HG03571 (cell line): ENCODE data around the gene LDHD.
"Not testable (repeated sequence)": the region's sequence is repeated elsewhere in the genome, so short reads cannot be mapped to it uniquely, and the experiment has no call there.

Experiments
- ATAC-seq: cut with Tn5 transposase; IDR thresholded peaks from one replicate; pipeline ENCODE4 v1.9.1; 2021; ENCODE audit not compliant: unreplicated experiment

Gene LDHD

GRCh38 chr16:75116081-75116910, at the start of gene LDHD:
LDHD (minus strand) TSS chr16:75116780; CDS start chr16:75116720, 60 bp downstream.
- ATAC-seq, result no peak

DNA sequence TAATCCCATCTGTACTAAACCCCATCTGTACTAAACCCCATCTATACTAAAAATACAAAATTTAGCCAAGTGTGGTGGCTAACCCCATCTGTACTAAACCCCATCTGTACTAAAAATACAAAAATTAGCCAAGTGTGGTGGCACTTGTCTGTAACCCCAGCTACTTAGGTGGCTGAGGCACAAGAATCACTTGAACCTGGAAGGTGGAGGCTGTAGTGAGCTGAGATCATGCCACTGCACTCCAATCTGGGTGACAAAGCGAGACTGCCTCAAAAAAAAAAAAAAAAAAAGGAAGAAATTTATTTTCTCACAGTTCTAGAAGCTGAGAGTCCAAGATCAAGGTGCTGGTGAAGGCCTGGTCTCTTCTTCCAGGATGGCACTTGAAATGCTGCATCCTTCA, 43.8 kb upstream of the LDHD start:
- ATAC-seq, result no peak

DNA sequence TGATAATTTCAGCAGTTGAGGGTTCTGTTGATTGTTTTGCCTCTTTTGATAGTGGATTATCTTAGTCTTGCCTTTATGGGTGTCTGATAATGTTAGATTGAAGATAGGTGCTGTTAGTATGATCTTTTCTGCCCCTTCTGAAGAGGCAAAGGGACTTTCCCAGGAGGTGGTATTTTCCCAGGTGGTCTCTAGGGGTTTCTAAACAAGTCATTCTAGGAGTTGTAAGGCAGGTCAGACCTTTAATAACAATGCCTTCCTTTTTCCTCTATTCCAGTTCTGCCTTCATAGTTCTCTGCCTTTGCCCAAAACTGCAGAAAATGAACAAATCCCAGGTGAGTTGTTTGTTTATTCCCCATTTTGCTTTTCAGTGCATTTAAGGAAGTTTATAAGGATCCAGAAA, 36.1 kb upstream of the LDHD start:
- no peak for ATAC-seq

DNA sequence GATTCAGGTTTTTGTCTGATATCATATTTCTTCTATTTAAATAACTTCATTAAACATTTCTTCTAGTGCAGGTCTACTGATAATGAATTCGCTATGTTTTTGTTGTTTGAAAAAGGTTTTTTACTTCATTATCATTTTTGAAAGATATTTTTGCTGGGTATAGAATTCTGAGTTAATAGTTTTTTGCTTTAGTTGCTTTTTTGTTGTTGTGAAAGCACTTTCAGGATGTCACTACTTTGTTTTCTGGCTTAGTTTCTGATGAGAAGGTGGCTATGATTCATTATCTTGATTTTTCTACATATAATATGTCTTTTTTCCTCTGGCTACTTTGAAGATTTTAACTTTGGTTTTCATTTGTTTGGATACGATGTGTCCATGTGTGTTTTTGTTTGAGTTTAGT, 35.2 kb upstream of the LDHD start:
- no peak for ATAC-seq

DNA sequence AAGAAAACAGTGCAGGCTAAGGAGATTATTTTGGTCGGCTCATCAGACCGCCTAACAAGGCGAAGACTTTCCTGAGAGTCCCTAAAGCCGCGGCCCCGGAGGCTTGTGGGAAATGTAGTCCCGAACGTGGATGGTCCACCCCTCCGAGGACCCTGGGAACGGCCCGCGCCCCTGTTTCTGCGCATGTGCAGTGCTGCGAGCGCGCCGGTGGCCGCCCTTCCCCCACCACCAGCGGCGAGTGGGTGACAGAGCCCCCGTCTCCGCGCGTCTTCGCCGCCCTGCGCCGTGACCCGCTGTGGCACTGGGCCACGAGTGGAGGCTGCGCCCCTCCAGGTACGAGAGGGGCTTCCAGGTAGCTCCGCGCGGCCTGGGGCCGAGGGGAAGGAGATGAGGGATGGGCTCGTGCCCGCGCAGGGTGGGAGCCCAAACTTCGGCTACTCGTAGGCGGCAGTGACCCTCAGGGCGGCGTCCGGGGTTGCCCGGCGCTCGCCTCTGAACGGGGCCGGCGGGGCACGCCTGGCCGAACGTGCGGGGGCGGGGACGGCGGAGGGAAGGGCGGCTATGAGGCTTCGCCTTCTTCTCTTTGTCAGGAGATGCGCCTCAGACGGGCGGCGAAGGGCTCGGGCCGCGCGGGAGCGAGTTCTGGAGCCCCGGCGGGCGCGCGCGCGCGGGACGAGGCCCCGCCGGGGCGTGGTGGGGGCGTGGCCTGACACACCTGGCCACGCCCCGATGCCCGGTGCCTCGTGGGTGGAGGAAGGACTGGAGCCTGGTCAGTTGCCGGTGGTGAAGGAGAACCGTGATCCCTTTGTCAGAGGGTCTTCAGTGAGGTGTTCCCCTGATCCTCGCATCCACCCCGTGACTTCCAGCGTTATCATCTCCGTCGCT, 32.0 kb upstream of the LDHD start, which contains the start of gene ZFP1:
Gene ZFP1 (plus strand): TSS at position 214 of the 885 bp plus-strand sequence. CDS start 4,428 bp downstream, outside the sequence.
- peak; percentile 84 for ATAC-seq

DNA sequence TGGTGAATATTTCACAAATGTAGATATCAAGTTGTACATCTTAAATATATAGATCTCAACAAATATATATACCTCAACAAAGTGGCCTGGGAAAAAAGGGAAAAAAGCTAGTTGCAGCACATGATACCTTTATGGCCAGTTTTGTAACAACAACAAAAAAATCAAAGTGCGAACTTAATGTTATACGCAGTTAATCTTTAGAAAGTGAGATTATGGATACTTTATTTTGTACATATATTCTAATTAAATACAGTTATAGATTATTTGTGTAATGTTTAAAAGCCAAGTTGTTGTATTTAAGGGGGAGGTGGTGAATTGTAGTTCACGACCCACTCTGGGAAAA, 31.4 kb upstream of the LDHD start:
- ATAC-seq, result no peak

- ATAC-seq, result no peak
These were observed 27.4 kb upstream of the LDHD start for GRCh38 chr16:75143941-75144340.

GRCh38 chr16:75139498-75139897, 22.9 kb upstream of the LDHD start:
- ATAC-seq, result no peak

DNA sequence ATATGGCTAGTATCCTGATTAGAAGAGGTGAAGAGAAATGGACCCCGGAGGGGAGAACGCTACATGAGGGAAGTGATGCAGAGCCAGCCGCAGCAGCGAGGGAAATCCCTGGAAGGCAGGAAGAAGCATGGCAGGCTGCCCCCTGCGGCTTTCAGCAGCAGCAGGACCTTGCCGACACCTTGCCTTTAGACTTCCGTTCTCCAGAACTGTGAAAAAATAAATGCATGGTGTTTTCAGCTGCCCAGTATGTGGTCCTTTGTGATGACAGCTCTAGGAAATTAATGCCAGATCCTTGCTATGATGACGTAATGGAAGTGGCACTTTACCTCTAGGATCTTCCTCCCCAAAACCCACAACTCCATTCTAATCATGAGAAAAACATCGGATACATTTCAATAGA, 22.1 kb upstream of the LDHD start:
- no peak for ATAC-seq

GRCh38 chr16:75138233-75138632, 21.7 kb upstream of the LDHD start:
- ATAC-seq, result no peak

DNA sequence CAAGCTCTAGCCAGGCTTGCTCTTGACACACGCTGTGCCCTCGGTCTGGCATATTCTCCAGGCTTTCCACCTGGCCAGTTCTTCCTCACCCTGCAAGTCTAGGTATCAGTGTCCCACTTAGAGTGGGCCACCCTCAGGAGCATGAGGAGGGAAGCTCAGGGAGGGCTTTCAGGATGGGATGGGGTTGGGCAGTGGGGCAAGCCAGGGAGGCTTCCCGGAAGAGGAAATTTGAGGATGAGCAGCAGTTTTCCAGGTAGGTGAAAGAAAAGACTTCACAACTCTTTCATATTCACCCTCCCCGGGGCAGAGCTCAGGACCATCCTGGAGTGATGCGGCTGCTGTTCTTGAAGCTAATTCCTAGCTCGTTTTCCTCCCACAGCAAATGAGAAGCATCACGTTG, 14.5 kb upstream of the LDHD start:
- no peak for ATAC-seq

- ATAC-seq, result no peak
These were observed 13.7 kb upstream of the LDHD start for GRCh38 chr16:75130150-75130771.

DNA sequence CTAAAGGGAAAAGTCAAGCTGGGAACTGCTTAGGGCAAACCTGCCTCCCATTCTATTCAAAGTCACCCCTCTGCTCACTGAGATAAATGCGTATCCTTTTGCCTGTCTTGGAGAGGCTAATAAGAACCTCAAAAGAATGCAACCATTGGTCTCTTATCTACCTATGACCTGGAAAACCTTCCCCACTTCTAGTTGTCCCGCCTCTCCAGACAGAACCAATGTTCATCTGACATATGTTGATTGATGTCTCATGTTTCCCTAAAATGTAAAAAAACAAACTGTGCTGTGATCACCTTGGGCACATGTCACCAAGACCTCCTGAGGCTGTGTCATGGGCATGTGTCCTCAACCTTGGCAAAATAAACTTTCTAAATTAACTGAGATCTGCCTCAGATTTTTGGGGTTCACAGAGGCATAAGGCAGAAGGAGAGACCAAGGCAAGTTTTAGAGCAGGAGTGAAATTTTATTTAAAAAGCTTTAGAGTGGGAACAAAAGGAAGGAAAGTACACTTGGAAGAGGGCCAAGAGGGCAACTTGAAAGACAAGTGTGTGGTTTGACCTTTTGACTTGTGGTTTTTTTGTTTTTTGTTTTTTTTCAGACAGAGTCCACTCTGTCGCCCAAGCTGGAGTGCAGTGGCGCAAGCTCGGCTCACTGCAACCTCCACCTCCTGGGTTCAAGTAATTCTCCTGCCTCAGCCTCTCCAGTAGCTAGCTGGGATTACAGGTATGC, 13.0 kb upstream of the LDHD start:
- ATAC-seq, result not testable (repeated sequence)

DNA sequence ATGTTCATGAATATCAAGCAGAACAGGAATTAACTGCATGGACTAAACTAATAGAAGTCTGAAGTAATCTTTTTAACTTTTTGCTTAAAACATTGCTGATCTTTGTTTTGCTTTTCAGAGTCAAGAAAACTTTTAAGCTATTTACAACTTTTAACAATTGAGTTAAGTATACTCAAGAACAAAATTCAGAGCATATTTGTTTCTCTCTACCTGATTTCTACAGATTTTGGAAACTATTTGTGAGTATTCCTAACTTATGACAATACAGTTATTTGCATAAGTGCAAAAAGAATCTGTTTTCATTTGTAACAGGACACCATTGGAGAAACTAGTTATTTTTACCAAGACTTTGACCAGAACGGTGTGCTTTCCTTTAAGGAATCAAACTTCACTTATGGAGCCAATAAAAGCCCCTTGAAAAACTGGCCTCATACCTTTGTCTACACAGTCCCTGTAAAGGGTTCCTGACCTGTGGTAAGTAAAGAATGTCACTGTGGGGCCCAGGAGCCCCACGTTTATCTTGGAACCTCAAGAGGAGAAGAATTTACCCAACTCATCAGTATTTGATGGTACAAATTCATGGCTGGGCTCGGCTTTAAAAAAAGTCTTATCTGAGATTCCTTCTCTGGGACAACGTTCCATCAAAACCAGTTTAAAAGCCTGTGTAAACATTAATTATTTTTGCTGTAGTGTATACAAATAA, 11.3 kb upstream of the LDHD start:
- no peak for ATAC-seq

GRCh38 chr16:75122609-75123008, 6.0 kb upstream of the LDHD start:
- no peak for ATAC-seq

DNA sequence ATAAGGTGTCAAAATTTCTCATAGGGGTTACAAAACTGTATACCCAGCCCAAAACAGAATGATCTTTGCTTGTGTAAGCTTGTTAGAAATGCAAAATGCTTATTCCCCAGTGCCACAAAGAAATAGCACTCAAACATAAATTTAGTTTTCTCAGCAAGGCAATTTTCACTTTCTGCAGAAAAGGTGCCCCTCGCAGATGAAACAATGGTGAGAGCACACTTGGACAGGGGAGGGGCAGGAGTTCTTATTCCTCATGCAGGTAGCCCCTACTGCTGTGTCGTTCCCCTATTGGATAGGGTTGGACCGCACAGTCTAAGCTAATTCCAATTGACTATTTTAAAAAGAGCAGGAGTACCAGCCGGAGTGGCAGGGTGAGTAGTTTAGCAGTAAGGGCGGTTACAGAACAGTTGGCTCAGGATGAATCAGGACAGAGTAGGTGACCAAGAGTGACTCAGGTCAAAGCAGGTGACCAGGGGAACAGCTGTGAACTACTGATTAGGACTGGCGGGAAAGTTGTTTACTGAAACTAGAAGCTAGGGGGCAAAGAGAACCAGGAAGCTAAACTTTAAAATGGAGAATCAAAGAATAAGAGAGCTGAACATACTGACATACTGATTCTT, 5.5 kb upstream of the LDHD start:
- ATAC-seq, result no peak

DNA sequence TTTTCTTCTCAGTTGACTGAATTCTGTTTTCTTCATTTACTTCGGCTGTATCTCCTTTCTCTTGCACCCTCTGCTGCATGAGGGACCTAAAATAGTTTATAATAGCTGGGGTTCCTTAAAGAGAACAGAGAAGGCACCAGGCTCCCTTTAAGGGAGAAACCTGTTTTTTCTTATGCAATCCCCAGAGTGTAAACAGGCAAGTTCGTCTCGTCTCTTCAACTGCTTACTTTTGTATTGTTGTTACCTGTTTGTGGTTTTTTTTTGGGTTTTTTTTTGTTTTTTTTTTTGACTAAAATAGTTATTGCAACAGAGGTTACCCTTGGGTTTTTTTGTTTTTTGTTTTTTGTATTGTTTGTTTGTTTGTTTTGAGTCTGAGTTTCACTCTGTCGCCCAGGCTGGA, 3.7 kb upstream of the LDHD start:
- ATAC-seq, result no peak

GRCh38 chr16:75118943-75119539, 2.5 kb upstream of the LDHD start:
- no peak for ATAC-seq

DNA sequence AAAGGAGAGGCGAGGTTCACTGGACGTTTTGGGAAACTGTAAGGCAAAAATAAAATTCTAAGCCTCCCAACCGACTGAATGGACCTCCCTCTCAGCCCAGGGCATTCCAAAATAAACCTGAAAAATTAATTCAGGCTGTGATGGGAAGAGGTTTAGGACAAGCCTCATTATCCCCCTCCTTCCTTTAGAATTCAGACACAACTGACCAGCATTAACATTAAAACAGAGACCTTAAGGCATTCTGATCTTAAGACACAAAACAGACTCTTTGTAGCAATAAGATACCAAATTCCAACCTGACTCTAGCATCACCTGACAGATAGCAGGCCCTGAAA, 298 bp upstream of the LDHD start:
- no peak for ATAC-seq
